Measurements from ENCODE around the gene KREMEN1.
"Not testable (repeated sequence)": the region's sequence is repeated elsewhere in the genome, so short reads cannot be mapped to it uniquely, and the experiment has no call there.

KREMEN1 gene

DNA sequence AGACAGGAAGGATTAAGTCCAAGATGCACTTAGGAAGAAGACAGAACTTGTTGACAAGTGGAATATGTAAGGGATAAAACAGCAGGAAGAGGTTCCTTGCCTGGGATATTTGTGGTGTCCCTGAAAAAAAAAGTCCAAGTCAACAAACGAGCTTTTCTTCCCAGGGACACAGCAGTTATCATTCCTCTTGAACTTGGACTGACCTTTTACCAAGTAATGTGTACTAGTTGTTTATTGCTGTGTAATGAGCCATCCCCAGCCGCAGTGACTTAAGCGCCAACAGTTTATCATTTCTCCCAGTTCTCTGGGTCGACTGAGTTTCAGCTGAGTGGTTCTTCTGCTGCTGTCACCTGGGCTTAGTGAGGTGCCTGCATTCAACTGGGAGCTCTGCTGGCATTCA lies 37.0 kb downstream of the KREMEN1 start:
- DNase-seq: no peak

- DNase-seq: no peak
Observed at GRCh38 chr22:29110946-29111345, 38.1 kb downstream of the KREMEN1 start.

DNA sequence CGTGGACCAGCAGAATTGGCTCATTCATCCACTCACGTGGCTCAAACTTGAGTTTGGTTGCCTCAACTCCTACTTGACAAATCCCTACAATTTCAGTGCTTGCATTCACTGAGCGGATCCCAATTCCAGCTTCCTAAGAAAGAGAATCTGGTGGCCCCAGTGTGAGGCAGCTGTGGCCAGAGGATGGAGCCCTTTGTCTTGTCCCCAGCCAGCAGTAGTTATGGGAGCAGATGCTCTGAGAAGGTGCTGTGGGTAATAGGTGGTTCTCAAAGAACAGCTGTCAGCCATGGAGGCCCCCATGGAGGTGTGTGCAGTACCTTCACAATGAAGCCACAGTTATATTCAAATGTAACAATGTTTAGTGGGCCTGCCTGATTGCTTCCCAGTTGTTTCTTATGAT lies 39.3 kb downstream of the KREMEN1 start:
- no peak for DNase-seq

DNA sequence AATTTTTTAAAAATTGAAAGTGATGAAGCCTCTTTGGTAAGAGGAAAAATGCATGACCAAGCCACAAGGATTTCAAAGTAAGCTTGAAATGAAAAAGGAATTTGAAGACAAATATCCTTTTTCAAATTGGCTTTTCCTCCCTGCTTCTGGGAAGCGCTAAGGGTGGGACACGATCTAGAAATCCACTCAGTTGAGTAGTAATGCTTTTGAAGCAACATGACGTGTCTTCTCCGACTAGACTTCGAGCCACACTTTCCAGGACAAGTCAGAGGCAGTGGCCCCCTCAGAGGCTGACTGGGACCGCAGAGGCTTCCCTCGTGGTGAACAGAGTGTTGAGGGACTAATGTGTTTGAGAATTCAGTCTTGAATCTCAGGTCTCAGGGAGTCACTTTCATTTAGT lies 39.8 kb downstream of the KREMEN1 start:
- DNase-seq: no peak

GRCh38 chr22:29113319-29113718 lies 40.5 kb downstream of the KREMEN1 start:
- DNase-seq: no peak

DNA sequence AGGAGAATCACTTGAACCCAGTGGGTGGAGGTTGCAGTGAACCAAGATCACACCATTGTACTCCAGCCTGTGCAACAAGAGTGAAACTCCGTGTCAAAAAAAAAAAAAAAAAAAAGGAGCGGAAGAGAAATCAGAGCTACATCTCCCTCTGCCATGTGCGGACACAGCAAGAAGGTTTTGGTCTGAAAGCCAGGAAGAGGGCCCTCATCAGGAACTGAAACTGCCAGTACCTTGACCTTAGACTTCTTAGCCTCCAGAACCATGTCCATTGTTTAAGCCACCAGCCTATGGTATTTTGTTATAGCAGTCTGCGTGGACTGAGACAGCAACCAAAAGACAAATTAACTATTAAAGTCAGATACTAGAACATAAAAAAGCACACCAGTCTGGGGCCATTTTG lies 41.6 kb downstream of the KREMEN1 start:
- DNase-seq: no peak

- DNase-seq: no peak
Observed at GRCh38 chr22:29115682-29116288, 43.0 kb downstream of the KREMEN1 start.

DNA sequence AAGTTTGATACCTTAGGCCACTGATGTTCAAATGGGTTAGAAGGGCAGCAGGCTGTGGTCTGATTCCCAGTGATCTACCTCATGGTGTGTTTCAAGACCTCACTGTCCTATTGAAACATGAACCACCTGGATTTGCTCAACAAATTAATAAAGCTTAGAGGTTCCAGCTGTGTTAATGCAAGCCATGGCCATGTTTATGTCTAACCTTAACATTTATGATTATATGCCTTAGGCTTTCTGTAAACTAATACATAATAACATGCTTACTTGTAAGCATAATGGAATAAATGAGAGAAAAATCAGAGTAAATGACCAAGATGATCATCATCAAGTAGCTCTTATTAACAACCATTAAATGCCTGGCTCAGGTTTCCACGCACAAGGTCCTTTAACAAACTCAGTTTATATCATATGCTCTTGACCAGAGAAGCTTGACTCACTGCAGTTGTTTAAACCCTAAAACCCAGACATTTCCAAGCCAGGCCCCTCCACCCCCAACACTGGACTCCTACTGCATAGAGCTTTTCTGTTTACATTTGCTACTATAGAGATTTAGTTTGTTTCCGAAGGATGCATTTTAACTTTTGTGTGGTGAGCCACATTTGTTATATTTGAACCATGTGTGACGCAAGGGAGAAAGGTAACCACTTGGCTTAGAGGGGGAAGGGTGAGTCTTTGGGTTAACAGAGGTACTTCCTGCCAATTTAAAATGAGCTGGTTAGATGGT lies 43.7 kb downstream of the KREMEN1 start:
- no peak for DNase-seq

DNA sequence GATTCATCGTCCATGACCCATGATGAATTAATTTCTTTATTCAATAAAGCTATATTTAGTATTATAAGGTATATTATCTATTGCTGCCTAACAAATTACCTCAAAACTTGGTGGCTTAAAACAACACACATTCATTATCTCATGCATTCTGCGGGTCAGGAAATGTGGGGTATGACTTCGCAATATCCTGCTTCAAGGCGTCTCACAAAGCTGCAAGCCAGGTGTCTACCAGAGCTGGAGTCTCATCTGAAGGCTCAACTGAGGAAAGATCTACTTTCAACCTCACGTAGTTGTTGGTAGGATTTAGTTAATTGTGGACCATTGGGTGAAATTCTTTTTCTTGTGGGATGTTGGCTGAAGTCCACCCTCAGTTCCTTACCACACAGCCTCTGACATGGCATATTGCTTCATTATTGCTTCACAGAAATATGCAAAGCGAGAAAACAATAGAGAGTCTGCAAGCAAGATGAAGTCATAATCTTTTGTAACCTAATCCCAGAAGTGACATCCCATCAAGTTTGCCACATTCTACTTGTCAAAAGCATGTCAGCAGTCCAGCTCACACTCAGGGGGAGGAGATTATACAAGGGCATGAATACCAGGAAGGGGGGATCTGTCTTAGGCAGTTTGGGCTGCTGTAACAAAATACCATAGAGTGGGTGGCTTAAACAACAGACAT lies 45.1 kb downstream of the KREMEN1 start:
- DNase-seq: no peak

DNA sequence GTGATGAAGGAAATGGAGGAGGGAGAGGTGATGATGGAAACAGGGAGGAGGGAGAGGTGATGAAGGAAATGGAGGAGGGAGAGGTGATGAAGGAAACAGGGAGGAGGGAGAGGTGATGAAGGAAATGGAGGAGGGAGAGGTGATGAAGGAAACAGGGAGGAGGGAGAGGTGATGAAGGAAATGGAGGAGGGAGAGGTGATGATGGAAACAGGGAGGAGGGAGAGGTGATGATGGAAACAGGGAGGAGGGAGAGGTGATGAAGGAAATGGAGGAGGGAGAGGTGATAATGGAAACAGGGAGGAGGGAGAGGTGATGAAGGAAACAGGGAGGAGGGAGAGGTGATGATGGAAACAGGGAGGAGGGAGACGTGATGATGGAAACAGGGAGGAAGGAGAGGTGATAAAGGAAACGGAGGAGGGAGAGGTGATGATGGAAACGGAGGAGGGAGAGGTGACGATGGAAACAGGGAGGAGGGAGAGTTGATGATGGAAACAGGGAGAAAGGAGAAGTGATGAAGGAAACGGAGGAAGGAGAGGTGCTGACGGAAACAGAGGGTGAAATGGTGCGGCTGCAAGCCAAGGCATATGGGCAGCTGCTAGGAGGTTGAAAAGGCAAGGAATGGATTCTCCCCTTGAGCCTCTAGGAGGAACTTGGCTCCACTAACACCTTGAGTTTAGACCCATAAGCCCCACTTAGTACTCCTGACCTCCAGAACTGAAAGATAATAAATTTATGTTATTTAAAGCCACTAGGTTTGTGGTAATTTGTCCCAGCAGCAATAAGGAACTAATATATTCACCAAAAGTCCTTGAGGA lies 47.5 kb downstream of the KREMEN1 start:
- DNase-seq: not testable (repeated sequence)

DNA sequence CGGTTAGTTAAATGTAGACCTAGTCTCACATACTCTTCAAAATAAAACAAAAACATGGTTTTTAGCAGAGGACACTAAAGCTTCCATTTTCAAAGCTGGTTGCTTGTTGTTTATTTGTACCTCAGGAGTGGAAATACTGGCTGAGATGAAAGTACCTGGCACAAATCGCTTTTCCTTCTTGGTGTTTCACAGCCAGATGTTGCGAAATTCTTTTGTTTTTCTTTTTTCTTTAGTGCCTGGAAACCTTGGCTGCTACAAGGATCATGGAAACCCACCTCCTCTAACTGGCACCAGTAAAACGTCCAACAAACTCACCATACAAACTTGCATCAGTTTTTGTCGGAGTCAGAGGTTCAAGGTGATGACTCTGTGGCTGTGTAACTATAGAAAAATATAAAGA lies 48.3 kb downstream of the KREMEN1 start:
- DNase-seq: no peak

DNA sequence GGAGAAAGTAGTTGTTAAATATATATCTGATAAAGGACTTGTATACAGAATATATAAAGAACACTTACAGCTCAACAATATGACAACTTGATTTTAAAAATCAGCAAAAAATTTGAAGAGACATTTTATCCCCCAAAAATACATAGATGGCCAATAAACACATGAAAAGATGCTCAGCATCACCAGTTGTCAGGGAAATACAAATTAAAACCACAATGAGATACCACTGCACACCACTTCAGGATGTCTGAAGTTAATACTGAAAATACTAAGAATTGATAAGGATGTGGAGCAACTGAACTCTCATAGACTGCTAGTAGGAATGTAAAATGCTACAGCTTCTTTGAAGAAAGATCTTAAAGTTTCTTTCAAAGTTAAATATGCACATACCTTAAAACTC lies 49.2 kb downstream of the KREMEN1 start:
- no peak for DNase-seq

DNA sequence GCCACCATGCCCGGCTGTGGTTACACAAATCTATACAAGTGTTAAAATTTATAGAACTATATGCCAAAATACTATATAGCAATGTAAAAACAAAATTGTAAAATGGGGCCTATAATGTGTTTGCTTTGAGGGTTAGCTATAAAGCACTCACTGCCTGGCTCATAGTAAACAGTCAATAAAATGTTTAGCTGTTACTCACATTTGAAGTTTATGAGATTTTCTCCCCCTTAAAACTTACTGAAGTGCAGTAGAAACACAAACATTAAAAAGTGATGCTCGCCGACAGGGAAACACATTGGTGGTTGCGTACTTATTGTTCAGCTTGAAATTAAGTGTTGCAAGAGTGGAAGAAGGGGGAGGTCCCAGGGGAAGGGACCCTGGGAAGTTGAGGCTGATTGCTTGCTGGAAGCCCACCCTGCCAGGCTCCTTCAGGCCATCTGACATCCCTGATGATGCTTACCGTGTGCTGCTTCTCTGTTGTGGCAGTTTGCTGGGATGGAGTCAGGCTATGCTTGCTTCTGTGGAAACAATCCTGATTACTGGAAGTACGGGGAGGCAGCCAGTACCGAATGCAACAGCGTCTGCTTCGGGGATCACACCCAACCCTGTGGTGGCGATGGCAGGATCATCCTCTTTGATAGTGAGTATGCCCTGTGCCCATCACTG lies 52.1 kb downstream of the KREMEN1 start:
- DNase-seq: no peak

GRCh38 chr22:29125443-29125778 lies 52.6 kb downstream of the KREMEN1 start:
- no peak for DNase-seq

DNA sequence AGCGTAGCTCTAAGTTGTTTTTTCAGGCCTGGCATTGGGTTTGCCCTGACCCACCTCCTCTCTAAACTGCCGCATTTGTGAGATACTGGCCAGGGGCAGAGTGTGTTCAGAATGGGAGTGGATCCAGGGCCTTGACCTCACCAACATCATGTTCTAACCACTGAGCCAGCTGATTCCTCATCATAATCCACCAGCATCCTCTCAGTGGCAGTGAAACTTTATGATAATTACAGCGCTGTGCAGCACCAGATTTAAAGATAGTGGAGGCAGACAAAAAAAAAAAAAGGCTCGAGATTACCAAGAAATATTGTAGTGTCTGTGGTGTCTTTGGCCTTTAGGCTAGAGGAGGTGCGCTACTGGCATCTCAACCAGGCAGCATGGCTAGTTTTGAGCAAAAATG lies 53.0 kb downstream of the KREMEN1 start:
- no peak for DNase-seq

- no peak for DNase-seq
Observed at GRCh38 chr22:29126670-29127395, 54.0 kb downstream of the KREMEN1 start.

DNA sequence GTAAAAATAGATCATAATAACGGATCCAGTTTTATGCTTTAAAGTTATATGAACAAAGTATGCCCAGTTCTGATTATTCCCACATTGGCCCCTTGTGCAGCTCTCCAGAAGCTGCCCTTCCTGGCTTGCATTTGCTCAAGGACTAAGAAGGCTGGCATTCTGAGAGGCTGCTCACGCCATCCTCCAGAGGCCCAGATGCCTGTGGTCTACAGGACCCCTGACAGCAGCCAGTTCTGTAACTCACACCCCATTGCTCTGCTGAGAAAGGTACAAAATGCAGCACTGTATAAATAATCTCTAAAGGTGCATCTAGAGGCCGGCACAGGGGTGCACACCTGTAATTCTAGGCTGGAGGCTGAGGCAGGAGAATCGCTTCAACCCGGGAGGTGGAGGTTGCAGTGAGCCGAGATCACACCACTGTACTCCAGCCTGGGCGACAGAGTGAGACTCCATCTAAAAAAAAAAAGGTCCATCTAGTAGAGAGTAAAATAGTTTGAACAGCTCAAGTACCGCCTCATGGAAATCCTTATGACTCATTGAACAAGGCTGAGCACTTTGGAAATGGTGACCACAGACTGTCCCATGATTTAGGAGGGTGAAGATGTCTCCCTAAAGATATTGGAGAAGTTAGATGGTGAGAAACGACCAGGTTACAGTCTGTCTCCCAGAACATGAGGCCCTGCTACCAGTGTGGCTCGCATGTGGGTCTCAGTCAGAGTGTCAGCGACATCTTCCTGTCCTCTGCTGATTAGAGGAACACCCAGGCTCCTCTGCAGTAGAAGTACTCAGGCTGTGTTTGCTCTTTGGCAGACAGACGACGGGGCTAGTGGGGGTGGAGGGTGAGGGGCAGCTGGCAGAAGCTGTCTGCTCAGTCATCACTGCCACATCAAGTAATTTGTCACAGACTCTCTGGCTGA lies 56.3 kb downstream of the KREMEN1 start:
- DNase-seq: peak; percentile 86

GRCh38 chr22:29129808-29130140 lies 56.9 kb downstream of the KREMEN1 start:
- DNase-seq: no peak

- no peak for DNase-seq
Observed at GRCh38 chr22:29130476-29130875, 57.6 kb downstream of the KREMEN1 start.

GRCh38 chr22:29133603-29134133 lies 60.8 kb downstream of the KREMEN1 start:
- no peak for DNase-seq

GRCh38 chr22:29134448-29134847 lies 61.6 kb downstream of the KREMEN1 start:
- DNase-seq: no peak

All from NCI-H2029 (cell line).